Panc1 (cell line): ENCODE measurements around the gene BMPR2. TPM values are rescaled to one million over a fixed set of nuclear protein-coding genes. Genes with fewer than 3 reads are reported as not detected.
A peak's percentile ranks its signal among the peaks of the same experiment; 100 is the strongest.
"Not testable (repeated sequence)": the region's sequence is repeated elsewhere in the genome, so short reads cannot be mapped to it uniquely, and the experiment has no call there.

Experiments used
- ATAC-seq: fragments of 200-7000 bp; cut with Tn5 transposase; 2 replicates; pipeline ENCODE4 v1.9.1; 2020; ENCODE audit warnings: mild to moderate bottlenecking, moderate library complexity
- BruUV-seq: library from RNA; stranded (reverse); fragments of 400-500 nt; replicated peaks from 2 replicates; lab custom pipeline; 2021; lab: Mats Ljungman, UMichigan
- CTCF ChIA-PET: fragments of 300-600 bp; sonication (Branson Sonifier 250); formaldehyde crosslinking; loops from one replicate; lab custom pipeline; 2022; ENCODE audit warnings: antibody characterized with exemption; lab: Charles Lee
- POLR2A ChIA-PET: fragments of 300-600 bp; sonication (Branson Sonifier 250); formaldehyde crosslinking; loops from one replicate; lab custom pipeline; 2022; ENCODE audit warnings: antibody characterized with exemption; lab: Charles Lee
- DNase-seq: peaks from one replicate; pipeline ENCODE4 v3.0.0-alpha.2; 2010; ENCODE audit warnings: low read depth, low spot score
- H3K27ac ChIP-seq: 2 replicates; pipeline ENCODE4 v1.5.1; 2011; ENCODE audit warnings: mild to moderate bottlenecking, low read length, inconsistent platforms
- H3K27me3 ChIP-seq: fragments of 200-500 bp; sonication (Bioruptor generic); 2 replicates; pipeline ENCODE4 v1.6.0; 2014; ENCODE audit warnings: low read length, inconsistent platforms; ENCODE audit not compliant: control insufficient read depth, insufficient read depth
- H3K36me3 ChIP-seq: fragments of 200-500 bp; sonication (Bioruptor generic); 2 replicates; pipeline ENCODE4 v1.5.1; 2014; ENCODE audit warnings: inconsistent platforms, mild to moderate bottlenecking, low read length, moderate library complexity; ENCODE audit not compliant: control insufficient read depth, insufficient read depth
- H3K4me1 ChIP-seq: 2 replicates; pipeline ENCODE4 v1.5.1; 2011; ENCODE audit warnings: inconsistent platforms, mild to moderate bottlenecking, low read length, moderate library complexity; ENCODE audit not compliant: control insufficient read depth, insufficient read depth
- H3K4me3 ChIP-seq, 2 experiments: 2 replicates each; pipeline ENCODE4 v1.5.1; 2011 to 2012; ENCODE audit warnings: low read depth in 2 of 2, low read length in 2 of 2, mild to moderate bottlenecking in 2 of 2, inconsistent platforms in 1 of 2, moderate library complexity in 1 of 2
- H3K9me3 ChIP-seq: fragments of 200-500 bp; sonication (Bioruptor generic); 2 replicates; pipeline ENCODE4 v1.5.1; 2014; ENCODE audit warnings: low read depth, mild to moderate bottlenecking, inconsistent platforms, low read length, moderate library complexity; ENCODE audit not compliant: control insufficient read depth, insufficient read depth
- CTCF ChIP-seq: fragments of 450-650 bp; IDR thresholded peaks from 2 replicates; pipeline ENCODE4 v1.5.1; 2017; ENCODE audit warnings: mild to moderate bottlenecking
- POLR2AphosphoS5 ChIP-seq: IDR thresholded peaks from 2 replicates; pipeline ENCODE4 v1.6.1; 2012; ENCODE audit warnings: mild to moderate bottlenecking, low read depth, low read length, moderate library complexity
- SIN3A ChIP-seq: IDR thresholded peaks from 2 replicates; pipeline ENCODE4 v1.6.1; 2012; ENCODE audit warnings: low read depth, mild to moderate bottlenecking, low read length, moderate library complexity, borderline replicate concordance; ENCODE audit not compliant: insufficient read depth
- TCF7L2 ChIP-seq: IDR thresholded peaks from 2 replicates; pipeline ENCODE4 v1.6.1; 2011; ENCODE audit warnings: mild to moderate bottlenecking, low read depth, low read length, inconsistent platforms
- in situ Hi-C: cut with HindIII; loops from 2 replicates; pipeline ENCODE4 v1.10.0; 2016; ENCODE audit warnings: low sequenced_read_pairs, low pct_unique_long_range_greater_than_20kb
- intact Hi-C: fragments of 100-400 bp; cut with micrococcal nuclease; formaldehyde crosslinking; loops from one replicate; pipeline ENCODE4 v1.10.0; 2022; ENCODE audit not compliant: unreplicated experiment
- total RNA-seq: library from RNA; stranded (reverse); gene quantifications from one replicate; pipeline ENCODE4 v1.2.1, GENCODE V29; 2021; ENCODE audit not compliant: unreplicated experiment
- TF ChIP-seq, protein P1 (sequence below), 2 experiments: IDR thresholded peaks; 2 replicates each; pipeline ENCODE4 v1.6.1; 2011 to 2012; ENCODE audit warnings: low read depth in 2 of 2, control low read depth in 1 of 2, low read length in 1 of 2, mild to moderate bottlenecking in 1 of 2, moderate library complexity in 1 of 2; ENCODE audit not compliant: insufficient read depth in 1 of 2

Gene BMPR2
- total RNA-seq, 1 experiment from 2014 or later: 65.2 TPM

DNA sequence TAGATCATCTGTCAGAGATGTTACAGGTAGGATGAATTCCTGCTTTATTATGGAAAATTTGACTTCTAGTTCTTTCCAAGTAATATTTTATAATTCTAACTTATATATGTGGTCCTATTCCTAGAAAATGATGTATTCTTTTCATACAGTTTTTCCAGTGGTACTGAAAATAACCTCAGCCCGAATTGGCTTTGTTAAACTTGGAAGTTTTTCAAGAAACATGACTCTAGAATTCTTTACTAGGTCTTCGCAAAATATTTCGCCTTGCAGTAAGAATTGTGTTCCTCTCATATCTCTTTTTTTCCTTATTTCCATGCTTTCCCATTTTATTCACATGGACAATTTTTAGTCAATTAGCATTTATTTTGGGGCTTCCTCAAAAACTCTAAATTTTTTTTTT is 60.5 kb downstream of the BMPR2 start:
- Histone ChIP-seq H3K27me3 (no peaks in the 10 kb centered on the region), H3K9me3 (no peaks in the 10 kb centered on the region), H3K36me3 (no peaks in the 10 kb centered on the region), H3K4me1 (no peaks in the 10 kb centered on the region; the same call in none of the 2 replicates), H3K4me3 (no peak overlapping the region), H3K27ac (no peak overlapping the region)
- no peak for DNase-seq
- ChIA-PET CTCF (no interaction called here), POLR2A (interaction anchor here (0.7 kb wide), 1 partner anchor 380 kb away, joined by 4 read pairs; no protein-coding TSS in a partner anchor)
- ATAC-seq: no peak
- in situ Hi-C loops: no loop called here
- intact Hi-C loops: no loop called here
- TF ChIP-seq, protein P1, sequence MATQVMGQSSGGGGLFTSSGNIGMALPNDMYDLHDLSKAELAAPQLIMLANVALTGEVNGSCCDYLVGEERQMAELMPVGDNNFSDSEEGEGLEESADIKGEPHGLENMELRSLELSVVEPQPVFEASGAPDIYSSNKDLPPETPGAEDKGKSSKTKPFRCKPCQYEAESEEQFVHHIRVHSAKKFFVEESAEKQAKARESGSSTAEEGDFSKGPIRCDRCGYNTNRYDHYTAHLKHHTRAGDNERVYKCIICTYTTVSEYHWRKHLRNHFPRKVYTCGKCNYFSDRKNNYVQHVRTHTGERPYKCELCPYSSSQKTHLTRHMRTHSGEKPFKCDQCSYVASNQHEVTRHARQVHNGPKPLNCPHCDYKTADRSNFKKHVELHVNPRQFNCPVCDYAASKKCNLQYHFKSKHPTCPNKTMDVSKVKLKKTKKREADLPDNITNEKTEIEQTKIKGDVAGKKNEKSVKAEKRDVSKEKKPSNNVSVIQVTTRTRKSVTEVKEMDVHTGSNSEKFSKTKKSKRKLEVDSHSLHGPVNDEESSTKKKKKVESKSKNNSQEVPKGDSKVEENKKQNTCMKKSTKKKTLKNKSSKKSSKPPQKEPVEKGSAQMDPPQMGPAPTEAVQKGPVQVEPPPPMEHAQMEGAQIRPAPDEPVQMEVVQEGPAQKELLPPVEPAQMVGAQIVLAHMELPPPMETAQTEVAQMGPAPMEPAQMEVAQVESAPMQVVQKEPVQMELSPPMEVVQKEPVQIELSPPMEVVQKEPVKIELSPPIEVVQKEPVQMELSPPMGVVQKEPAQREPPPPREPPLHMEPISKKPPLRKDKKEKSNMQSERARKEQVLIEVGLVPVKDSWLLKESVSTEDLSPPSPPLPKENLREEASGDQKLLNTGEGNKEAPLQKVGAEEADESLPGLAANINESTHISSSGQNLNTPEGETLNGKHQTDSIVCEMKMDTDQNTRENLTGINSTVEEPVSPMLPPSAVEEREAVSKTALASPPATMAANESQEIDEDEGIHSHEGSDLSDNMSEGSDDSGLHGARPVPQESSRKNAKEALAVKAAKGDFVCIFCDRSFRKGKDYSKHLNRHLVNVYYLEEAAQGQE (IDR thresholded peaks at IDR 0.05; ENCODE audit: insufficient read depth in 1 of 2, low read depth in 2 of 2, low read length in 1 of 2): no peak
- BruUV-seq: no TSS peak

- H3K36me3 ChIP-seq, H3K4me3 ChIP-seq, intact Hi-C loops, H3K4me1 ChIP-seq, H3K27me3 ChIP-seq, CTCF ChIA-PET, DNase-seq, H3K9me3 ChIP-seq, ATAC-seq, BruUV-seq, in situ Hi-C loops, H3K27ac ChIP-seq, POLR2A ChIA-PET: not testable (repeated sequence)
Measured at GRCh38 chr2:202440117-202440516, 64.0 kb downstream of the BMPR2 start.

DNA sequence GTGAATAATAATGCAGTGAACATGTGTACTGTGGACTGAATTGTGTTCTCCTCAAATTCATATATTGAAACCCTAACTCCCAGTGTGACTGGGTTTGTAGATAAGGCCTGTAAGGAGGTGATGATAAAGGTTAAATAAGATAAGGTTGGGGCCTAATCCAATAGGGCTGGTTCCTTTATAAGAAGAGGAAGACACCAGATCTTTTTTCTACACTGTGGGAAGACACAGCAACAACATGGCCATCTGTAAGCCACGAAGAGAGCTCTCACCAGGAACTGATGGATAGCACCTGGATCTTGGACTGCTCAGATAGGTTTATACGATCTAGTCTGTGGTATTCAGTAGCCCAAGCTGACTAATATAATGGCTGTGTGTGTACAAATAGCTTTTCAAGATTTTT is 66.8 kb downstream of the BMPR2 start:
- Histone ChIP-seq H3K36me3 (no peaks in the 10 kb centered on the region), H3K4me3 (no peak overlapping the region), H3K9me3 (no peaks in the 10 kb centered on the region), H3K27me3 (no peaks in the 10 kb centered on the region), H3K4me1 (no peaks in the 10 kb centered on the region), H3K27ac (no peak overlapping the region)
- DNase-seq (no peak), ATAC-seq (no peak)
- intact Hi-C loops: no loop called here
- in situ Hi-C loops: no loop called here
- CTCF ChIA-PET: no interaction called here
- TF ChIP-seq POLR2AphosphoS5 (no peak), CTCF (no peak), SIN3A (no peak), TCF7L2 (no peak)
- TF ChIP-seq, protein P1 (IDR thresholded peaks at IDR 0.05; ENCODE audit: insufficient read depth in 1 of 2, low read depth in 2 of 2, low read length in 1 of 2): no peak
- POLR2A ChIA-PET: no interaction called here
- BruUV-seq: TSS peak; percentile 47
